ENCODE measurements around the gene TMPRSS13.

TMPRSS13 gene

DNA sequence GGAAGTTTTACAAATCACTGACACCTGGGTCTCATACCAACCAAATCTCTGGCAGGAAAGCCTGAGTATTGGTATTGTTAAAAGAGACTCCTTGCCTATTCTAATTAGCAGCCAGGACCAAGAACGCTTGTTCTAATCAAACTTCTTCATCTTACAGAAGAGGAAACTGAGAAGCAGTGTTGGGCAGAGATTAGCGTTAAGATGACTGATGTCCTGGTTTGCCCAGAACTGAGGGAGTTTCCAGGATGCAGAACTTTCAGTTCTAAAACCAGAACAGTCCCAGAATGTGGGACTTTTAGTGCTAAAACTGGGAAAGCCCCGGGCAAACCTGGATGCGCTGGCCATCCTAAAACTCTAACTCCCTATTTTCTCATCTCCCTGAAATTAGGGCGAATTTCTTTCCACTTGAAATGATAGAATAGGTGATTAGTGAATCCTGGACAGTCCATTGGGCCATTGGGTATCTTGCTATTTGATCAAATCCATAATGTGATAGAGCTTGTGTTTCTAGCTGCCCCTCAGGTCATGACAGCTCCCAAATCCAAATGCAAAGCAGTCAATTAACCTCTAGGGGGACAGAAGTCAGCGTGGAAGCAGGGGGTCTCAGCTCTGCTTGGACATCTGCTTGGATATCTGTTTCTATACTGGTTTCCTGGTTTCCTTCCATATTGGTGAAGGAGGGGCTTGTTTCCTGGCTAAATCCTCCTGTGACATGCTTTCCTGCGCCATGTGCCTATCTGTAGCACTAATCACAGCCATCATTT is 16.0 kb upstream of the TMPRSS13 start:
- TF ChIP-seq POLR2AphosphoS5 (IDR thresholded peaks at IDR 0.05; ENCODE audit: low read depth, low read length): no peak
- no peak for TF ChIP-seq SIN3A (IDR thresholded peaks at IDR 0.05; ENCODE audit: borderline replicate concordance, insufficient read depth, low read length)
- TF ChIP-seq, protein P1, sequence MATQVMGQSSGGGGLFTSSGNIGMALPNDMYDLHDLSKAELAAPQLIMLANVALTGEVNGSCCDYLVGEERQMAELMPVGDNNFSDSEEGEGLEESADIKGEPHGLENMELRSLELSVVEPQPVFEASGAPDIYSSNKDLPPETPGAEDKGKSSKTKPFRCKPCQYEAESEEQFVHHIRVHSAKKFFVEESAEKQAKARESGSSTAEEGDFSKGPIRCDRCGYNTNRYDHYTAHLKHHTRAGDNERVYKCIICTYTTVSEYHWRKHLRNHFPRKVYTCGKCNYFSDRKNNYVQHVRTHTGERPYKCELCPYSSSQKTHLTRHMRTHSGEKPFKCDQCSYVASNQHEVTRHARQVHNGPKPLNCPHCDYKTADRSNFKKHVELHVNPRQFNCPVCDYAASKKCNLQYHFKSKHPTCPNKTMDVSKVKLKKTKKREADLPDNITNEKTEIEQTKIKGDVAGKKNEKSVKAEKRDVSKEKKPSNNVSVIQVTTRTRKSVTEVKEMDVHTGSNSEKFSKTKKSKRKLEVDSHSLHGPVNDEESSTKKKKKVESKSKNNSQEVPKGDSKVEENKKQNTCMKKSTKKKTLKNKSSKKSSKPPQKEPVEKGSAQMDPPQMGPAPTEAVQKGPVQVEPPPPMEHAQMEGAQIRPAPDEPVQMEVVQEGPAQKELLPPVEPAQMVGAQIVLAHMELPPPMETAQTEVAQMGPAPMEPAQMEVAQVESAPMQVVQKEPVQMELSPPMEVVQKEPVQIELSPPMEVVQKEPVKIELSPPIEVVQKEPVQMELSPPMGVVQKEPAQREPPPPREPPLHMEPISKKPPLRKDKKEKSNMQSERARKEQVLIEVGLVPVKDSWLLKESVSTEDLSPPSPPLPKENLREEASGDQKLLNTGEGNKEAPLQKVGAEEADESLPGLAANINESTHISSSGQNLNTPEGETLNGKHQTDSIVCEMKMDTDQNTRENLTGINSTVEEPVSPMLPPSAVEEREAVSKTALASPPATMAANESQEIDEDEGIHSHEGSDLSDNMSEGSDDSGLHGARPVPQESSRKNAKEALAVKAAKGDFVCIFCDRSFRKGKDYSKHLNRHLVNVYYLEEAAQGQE (IDR thresholded peaks at IDR 0.05; ENCODE audit: insufficient read depth in 1 of 2, low read depth in 2 of 2, low read length in 2 of 2): no peak
- no peak for TF ChIP-seq FOXP2 (optimal IDR thresholded peaks at IDR 0.05; ENCODE audit: borderline replicate concordance, extremely low read depth, extremely low read length, insufficient read depth)
- TF ChIP-seq TAF1 (IDR thresholded peaks at IDR 0.05; ENCODE audit: borderline replicate concordance, insufficient read depth, low read length): no peak

DNA sequence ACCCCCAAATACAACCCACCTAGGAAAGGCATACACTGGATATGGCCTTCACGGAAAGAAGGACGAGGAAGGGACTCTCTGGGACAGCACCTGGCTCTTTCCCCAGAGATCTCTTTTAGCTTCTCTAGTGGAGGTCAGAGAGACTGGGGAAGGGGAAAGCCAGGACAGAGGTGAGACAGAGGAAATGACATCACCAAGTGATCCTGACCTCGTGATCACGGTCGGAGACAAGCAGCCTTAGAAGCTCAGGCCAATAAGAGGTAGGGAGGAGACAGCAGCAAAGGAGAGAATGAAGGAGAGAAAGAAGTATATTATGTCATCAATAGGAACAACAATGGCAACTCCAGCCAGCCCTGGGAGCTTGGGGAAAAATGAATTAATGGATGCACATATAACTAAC is 15.4 kb upstream of the TMPRSS13 start:
- no peak for TF ChIP-seq POLR2AphosphoS5 (IDR thresholded peaks at IDR 0.05; ENCODE audit: low read depth, low read length)
- TF ChIP-seq TAF1 (IDR thresholded peaks at IDR 0.05; ENCODE audit: borderline replicate concordance, insufficient read depth, low read length): no peak
- no peak for TF ChIP-seq FOXP2 (optimal IDR thresholded peaks at IDR 0.05; ENCODE audit: borderline replicate concordance, extremely low read depth, extremely low read length, insufficient read depth)
- TF ChIP-seq, protein P1 (IDR thresholded peaks at IDR 0.05; ENCODE audit: insufficient read depth in 1 of 2, low read depth in 2 of 2, low read length in 2 of 2): no peak
- no peak for TF ChIP-seq SIN3A (IDR thresholded peaks at IDR 0.05; ENCODE audit: borderline replicate concordance, insufficient read depth, low read length)

DNA sequence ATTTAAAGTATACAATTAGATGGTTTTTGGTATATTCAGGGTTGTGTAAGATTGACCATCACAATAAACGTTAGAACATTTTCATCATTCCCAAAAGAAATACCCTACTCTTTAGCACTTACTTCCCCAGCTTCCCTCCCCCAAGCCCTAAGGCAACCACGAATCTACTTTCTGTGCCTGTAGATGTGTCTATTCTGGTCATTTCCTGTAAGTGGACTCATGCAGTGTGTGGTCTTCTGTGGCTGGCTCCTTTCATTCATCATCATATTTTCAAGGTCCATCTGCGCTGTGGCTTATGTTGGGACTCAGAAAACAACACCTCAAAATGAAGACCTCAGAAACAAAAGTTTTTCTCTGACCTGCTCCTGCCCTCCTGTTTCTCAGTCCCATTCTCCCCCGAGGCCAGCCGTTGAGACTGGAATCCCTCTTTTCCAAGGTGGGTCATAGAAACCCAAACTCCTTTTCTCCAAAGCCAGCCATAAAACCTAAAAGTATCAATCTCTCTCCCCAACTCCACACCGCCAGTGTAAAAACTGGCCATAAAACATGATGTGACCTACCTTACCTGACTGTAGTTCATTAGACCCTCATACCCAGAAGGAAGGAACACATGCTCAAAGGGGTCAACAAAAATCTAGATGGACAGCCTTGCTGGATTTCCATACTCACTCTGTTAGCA is 12.9 kb upstream of the TMPRSS13 start:
- TF ChIP-seq POLR2AphosphoS5 (IDR thresholded peaks at IDR 0.05; ENCODE audit: low read depth, low read length) (no peak), TAF1 (IDR thresholded peaks at IDR 0.05; ENCODE audit: borderline replicate concordance, insufficient read depth, low read length) (no peak), FOXP2 (optimal IDR thresholded peaks at IDR 0.05; ENCODE audit: borderline replicate concordance, extremely low read depth, extremely low read length, insufficient read depth) (no peak), SIN3A (IDR thresholded peaks at IDR 0.05; ENCODE audit: borderline replicate concordance, insufficient read depth, low read length) (no peak)
- TF ChIP-seq, protein P1 (IDR thresholded peaks at IDR 0.05; ENCODE audit: insufficient read depth in 1 of 2, low read depth in 2 of 2, low read length in 2 of 2): no peak

DNA sequence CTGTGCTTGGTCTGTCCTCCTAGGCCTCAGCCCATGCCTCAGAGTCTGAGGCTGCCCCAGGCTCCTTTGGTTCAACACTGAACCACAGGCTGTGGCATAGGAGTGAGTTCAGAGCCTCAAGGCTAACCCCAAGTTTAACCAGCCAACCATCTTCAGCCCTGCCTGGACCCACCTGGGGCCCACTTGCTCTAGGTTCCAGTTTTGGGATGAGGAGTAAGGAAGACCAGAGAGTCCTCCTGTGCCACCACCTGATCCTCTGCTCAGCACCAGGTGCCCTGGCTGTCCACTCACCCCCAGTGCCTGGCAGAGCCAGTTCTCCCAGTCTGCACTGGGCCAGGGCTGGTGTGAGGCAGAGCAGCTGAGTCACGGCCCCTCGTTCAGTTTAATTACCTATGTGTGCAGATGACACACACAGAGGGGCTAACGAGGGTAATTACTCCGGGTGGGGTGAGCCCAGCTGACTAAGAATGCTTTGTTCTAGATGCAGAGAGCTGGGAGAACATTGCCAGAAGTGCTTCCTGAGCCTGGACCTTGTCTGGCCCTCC is 12.0 kb upstream of the TMPRSS13 start:
- no peak for TF ChIP-seq FOXP2 (optimal IDR thresholded peaks at IDR 0.05; ENCODE audit: borderline replicate concordance, extremely low read depth, extremely low read length, insufficient read depth)
- TF ChIP-seq, protein P1 (IDR thresholded peaks at IDR 0.05; ENCODE audit: insufficient read depth in 1 of 2, low read depth in 2 of 2, low read length in 2 of 2): no peak
- TF ChIP-seq TAF1 (IDR thresholded peaks at IDR 0.05; ENCODE audit: borderline replicate concordance, insufficient read depth, low read length): no peak
- TF ChIP-seq SIN3A (IDR thresholded peaks at IDR 0.05; ENCODE audit: borderline replicate concordance, insufficient read depth, low read length): no peak
- TF ChIP-seq POLR2AphosphoS5 (IDR thresholded peaks at IDR 0.05; ENCODE audit: low read depth, low read length): no peak

Data from PFSK-1 (cell line).